GM19035 (cell line): ENCODE results near the gene RHOB.
"Not testable (repeated sequence)": the region's sequence is repeated elsewhere in the genome, so short reads cannot be mapped to it uniquely, and the experiment has no call there.

Experiments used
- ATAC-seq: cut with Tn5 transposase; IDR thresholded peaks from one replicate; pipeline ENCODE4 v1.9.1; 2021; ENCODE audit not compliant: unreplicated experiment

The RHOB gene

GRCh38 chr2:20488782-20489181 lies 41.9 kb downstream of the RHOB start:
- no peak for ATAC-seq

- ATAC-seq, result no peak
These were observed 43.7 kb downstream of the RHOB start for GRCh38 chr2:20490300-20491181.

GRCh38 chr2:20491739-20492531 lies 45.1 kb downstream of the RHOB start:
- ATAC-seq, result no peak

GRCh38 chr2:20493095-20493494 lies 46.2 kb downstream of the RHOB start:
- not testable (repeated sequence) for ATAC-seq

- no peak for ATAC-seq
These were observed 47.4 kb downstream of the RHOB start for GRCh38 chr2:20494241-20494640.

GRCh38 chr2:20496076-20496872 lies 49.4 kb downstream of the RHOB start:
- no peak for ATAC-seq

- ATAC-seq, result no peak
These were observed 50.1 kb downstream of the RHOB start for GRCh38 chr2:20496942-20497341.
